H9 (cell line): ENCODE results near the gene PYROXD2. TPM values are rescaled to one million over a fixed set of nuclear protein-coding genes. Genes with fewer than 3 reads are reported as not detected.

ENCODE experiments used
- DNase-seq: peaks from one replicate; pipeline ENCODE4 v3.0.0-alpha.2; 2017
- H2AFZ ChIP-seq: one replicate; pipeline ENCODE4 v1.6.1; 2013; ENCODE audit warnings: mild to moderate bottlenecking, low read length, control low read depth, moderate library complexity
- H2AK5ac ChIP-seq: 2 replicates; pipeline ENCODE4 v1.6.1; 2013; ENCODE audit warnings: low read length, control low read depth, mixed read lengths; ENCODE audit not compliant: insufficient read length
- H2BK120ac ChIP-seq: one replicate; pipeline ENCODE4 v1.6.1; 2013; ENCODE audit warnings: low read depth, mild to moderate bottlenecking, low read length, control low read depth, inconsistent platforms; ENCODE audit not compliant: poor library complexity, severe bottlenecking
- H2BK12ac ChIP-seq: 2 replicates; pipeline ENCODE4 v1.6.1; 2013; ENCODE audit warnings: low read length, control low read depth, mixed read lengths, low read depth; ENCODE audit not compliant: insufficient read length
- H2BK15ac ChIP-seq: 2 replicates; pipeline ENCODE4 v1.6.1; 2013; ENCODE audit warnings: low read depth, low read length, control low read depth
- H2BK20ac ChIP-seq: one replicate; pipeline ENCODE4 v1.6.1; 2013; ENCODE audit warnings: low read depth, mild to moderate bottlenecking, low read length, control low read depth, inconsistent platforms; ENCODE audit not compliant: poor library complexity, severe bottlenecking
- H2BK5ac ChIP-seq: 2 replicates; pipeline ENCODE4 v1.6.1; 2013; ENCODE audit warnings: low read length, control low read depth, mixed read lengths; ENCODE audit not compliant: insufficient read length
- H3K14ac ChIP-seq: 2 replicates; pipeline ENCODE4 v1.6.1; 2013; ENCODE audit warnings: low read length, control low read depth; ENCODE audit not compliant: insufficient read depth
- H3K18ac ChIP-seq: 2 replicates; pipeline ENCODE4 v1.6.1; 2013; ENCODE audit warnings: low read depth, mild to moderate bottlenecking, mixed read lengths, low read length, control low read depth; ENCODE audit not compliant: insufficient read length
- H3K23ac ChIP-seq: 2 replicates; pipeline ENCODE4 v1.6.1; 2013; ENCODE audit warnings: low read length, control low read depth, mixed read lengths, low read depth; ENCODE audit not compliant: insufficient read length
- H3K23me2 ChIP-seq: 2 replicates; pipeline ENCODE4 v1.6.1; 2013; ENCODE audit warnings: low read depth, mild to moderate bottlenecking, mixed read lengths, low read length, control low read depth; ENCODE audit not compliant: insufficient read length, poor library complexity, severe bottlenecking
- H3K27ac ChIP-seq: 2 replicates; pipeline ENCODE4 v1.5.1; 2013; ENCODE audit warnings: low read length, control low read depth, mixed read lengths, low read depth; ENCODE audit not compliant: insufficient read length
- H3K27me3 ChIP-seq: 2 replicates; pipeline ENCODE4 v1.6.1; 2013; ENCODE audit warnings: low read length, control low read depth, inconsistent platforms; ENCODE audit not compliant: insufficient read depth
- H3K4ac ChIP-seq: 2 replicates; pipeline ENCODE4 v1.6.1; 2013; ENCODE audit warnings: low read depth, mild to moderate bottlenecking, control low read depth, inconsistent platforms, low read length, moderate library complexity
- H3K4me1 ChIP-seq: 2 replicates; pipeline ENCODE4 v1.6.1; 2013; ENCODE audit warnings: low read length, control low read depth, inconsistent platforms; ENCODE audit not compliant: insufficient read depth
- H3K4me2 ChIP-seq: 2 replicates; pipeline ENCODE4 v1.6.1; 2013; ENCODE audit warnings: low read length, control low read depth, mixed read lengths; ENCODE audit not compliant: insufficient read length, insufficient read depth
- H3K56ac ChIP-seq: 2 replicates; pipeline ENCODE4 v1.6.1; 2013; ENCODE audit warnings: low read depth, mild to moderate bottlenecking, mixed read lengths, low read length, control low read depth; ENCODE audit not compliant: insufficient read length
- H3K79me1 ChIP-seq: 2 replicates; pipeline ENCODE4 v1.6.1; 2013; ENCODE audit warnings: low read depth, mild to moderate bottlenecking, moderate library complexity, low read length, control low read depth, inconsistent platforms; ENCODE audit not compliant: insufficient read depth, poor library complexity, severe bottlenecking
- H3K79me2 ChIP-seq: 2 replicates; pipeline ENCODE4 v1.6.1; 2013; ENCODE audit warnings: low read length, control low read depth, inconsistent platforms; ENCODE audit not compliant: insufficient read depth
- H3K9ac ChIP-seq: 2 replicates; pipeline ENCODE4 v1.6.1; 2013; ENCODE audit warnings: low read length, control low read depth, mixed read lengths; ENCODE audit not compliant: insufficient read length; ENCODE audit errors: extremely low read depth
- H3K9me3 ChIP-seq: one replicate; pipeline ENCODE4 v1.6.1; 2013; ENCODE audit warnings: low read depth, low read length, inconsistent platforms; ENCODE audit not compliant: control insufficient read depth
- H3T11ph ChIP-seq: one replicate; pipeline ENCODE4 v1.6.1; 2013; ENCODE audit warnings: mild to moderate bottlenecking, low read length, control low read depth, inconsistent platforms
- H4K20me1 ChIP-seq: one replicate; pipeline ENCODE4 v1.6.1; 2013; ENCODE audit not compliant: control insufficient read depth, insufficient read length, insufficient read depth
- H4K5ac ChIP-seq: 2 replicates; pipeline ENCODE4 v1.6.1; 2013; ENCODE audit warnings: low read depth, mild to moderate bottlenecking, mixed read lengths, low read length, control low read depth; ENCODE audit not compliant: insufficient read length
- H4K8ac ChIP-seq: replicated peaks from 2 replicates; pipeline ENCODE4 v1.6.1; 2013; ENCODE audit warnings: low read length, control low read depth, mixed read lengths, low read depth; ENCODE audit not compliant: insufficient read length
- H4K91ac ChIP-seq: 2 replicates; pipeline ENCODE4 v1.6.1; 2013; ENCODE audit warnings: low read depth, mild to moderate bottlenecking, moderate library complexity, mixed read lengths, low read length, control low read depth; ENCODE audit not compliant: insufficient read length
- H3K27ac Mint-ChIP-seq, 3 experiments: 2 replicates in 2 of 3; 3 replicates in 1 of 3; pipeline ENCODE4 v1.8.0; 2020 to 2021; ENCODE audit warnings: mixed read lengths in 3 of 3, mild to moderate bottlenecking in 1 of 3, moderate library complexity in 1 of 3
- H3K27me3 Mint-ChIP-seq: 2 replicates; pipeline ENCODE4 v1.8.0; 2021; ENCODE audit warnings: low read depth, mild to moderate bottlenecking, moderate library complexity, mixed read lengths
- H3K36me3 Mint-ChIP-seq, 3 experiments: 2 replicates in 2 of 3; 3 replicates in 1 of 3; pipeline ENCODE4 v1.8.0; 2020 to 2021; ENCODE audit warnings: low read depth in 3 of 3, mixed read lengths in 3 of 3; ENCODE audit not compliant: insufficient read depth in 1 of 3
- H3K4me1 Mint-ChIP-seq, 2 experiments: 2 replicates each; pipeline ENCODE4 v1.8.0; 2020; ENCODE audit warnings: mixed read lengths in 2 of 2
- H3K4me3 Mint-ChIP-seq, 2 experiments: 2 replicates in 1 of 2; 3 replicates in 1 of 2; pipeline ENCODE4 v1.8.0; 2020 to 2021; ENCODE audit warnings: mild to moderate bottlenecking in 2 of 2, mixed read lengths in 2 of 2, moderate library complexity in 1 of 2
- H3K9me3 Mint-ChIP-seq, 2 experiments: 2 replicates in 1 of 2; 3 replicates in 1 of 2; pipeline ENCODE4 v1.8.0; 2020; ENCODE audit warnings: mild to moderate bottlenecking in 2 of 2, mixed read lengths in 2 of 2, moderate library complexity in 1 of 2
- CTCF ChIP-seq: fragments of 200-600 bp; sonication (generic); conservative IDR thresholded peaks from 3 replicates; pipeline ENCODE4 v1.8.0; 2021; ENCODE audit warnings: antibody characterized with exemption, mild to moderate bottlenecking
- WGBS: extraction: QIAGEN DNeasy Blood & Tissue Kit; methylation state at CpG from one replicate; pipeline ENCODE4 v1.1.7; 2013; ENCODE audit warnings: missing lambda C conversion rate, low lambda C conversion rate, mixed read lengths; ENCODE audit not compliant: insufficient read length; ENCODE audit errors: extremely low coverage; 5-methylcytosine and 5-hydroxymethylcytosine counted together
- total RNA-seq: library from RNA; stranded (reverse); gene quantifications from 2 replicates; pipeline ENCODE4 v1.2.1, GENCODE V29; 2021

Gene PYROXD2
- total RNA-seq, 1 experiment from 2014 or later = 5.3 TPM

GRCh38 chr10:98450618-98451017 lies 35.6 kb upstream of the PYROXD2 start:
- H3K4me3 Mint-ChIP-seq = no peak overlapping the region
- Histone ChIP-seq H3K79me2 (no peaks in the 10 kb centered on the region), H3K23ac (no peak overlapping the region), H4K91ac (no peak overlapping the region), H3K9me3 (no peaks in the 10 kb centered on the region), H4K20me1 (no peaks in the 10 kb centered on the region), H2BK12ac (no peak overlapping the region), H2BK5ac (no peak overlapping the region), H3K4me2 (no peak overlapping the region), H3K23me2 (no peaks in the 10 kb centered on the region), H3K79me1 (no peaks in the 10 kb centered on the region), H2AK5ac (no peak overlapping the region), H3K9ac (no peak overlapping the region), H3T11ph (no peak overlapping the region), H4K5ac (no peak overlapping the region), H3K27me3 (no peaks in the 10 kb centered on the region), H3K4ac (no peak overlapping the region), H3K14ac (no peak overlapping the region), H3K56ac (no peak overlapping the region), H4K8ac (no peak overlapping the region), H2BK120ac (no peak overlapping the region), H2BK15ac (no peak overlapping the region), H2BK20ac (no peak overlapping the region), H2AFZ (no peak overlapping the region), H3K18ac (no peak overlapping the region), H3K4me1 (no peaks in the 10 kb centered on the region), H3K27ac (no peak overlapping the region)
- no peak for TF ChIP-seq CTCF
- DNase-seq = no peak
- WGBS = no CpG with 5 or more reads among the region's 1 CpG
- H3K36me3 Mint-ChIP-seq = peaks cover 0 to 2% (median 0%) of the 10 kb centered on the region in 3 experiments; a peak in 2 of 7 replicates
- peaks cover 6% of the 10 kb centered on the region; the same call in 1 of the 2 replicates for H3K27me3 Mint-ChIP-seq
- H3K9me3 Mint-ChIP-seq = peaks cover 0 to 2% of the 10 kb centered on the region in 2 experiments; a peak in 1 of 5 replicates
- H3K27ac Mint-ChIP-seq = no peak overlapping the region
- peaks cover 19 to 21% of the 10 kb centered on the region in 2 experiments for H3K4me1 Mint-ChIP-seq
